ENCODE data around the gene FBLIM1.

DNA sequence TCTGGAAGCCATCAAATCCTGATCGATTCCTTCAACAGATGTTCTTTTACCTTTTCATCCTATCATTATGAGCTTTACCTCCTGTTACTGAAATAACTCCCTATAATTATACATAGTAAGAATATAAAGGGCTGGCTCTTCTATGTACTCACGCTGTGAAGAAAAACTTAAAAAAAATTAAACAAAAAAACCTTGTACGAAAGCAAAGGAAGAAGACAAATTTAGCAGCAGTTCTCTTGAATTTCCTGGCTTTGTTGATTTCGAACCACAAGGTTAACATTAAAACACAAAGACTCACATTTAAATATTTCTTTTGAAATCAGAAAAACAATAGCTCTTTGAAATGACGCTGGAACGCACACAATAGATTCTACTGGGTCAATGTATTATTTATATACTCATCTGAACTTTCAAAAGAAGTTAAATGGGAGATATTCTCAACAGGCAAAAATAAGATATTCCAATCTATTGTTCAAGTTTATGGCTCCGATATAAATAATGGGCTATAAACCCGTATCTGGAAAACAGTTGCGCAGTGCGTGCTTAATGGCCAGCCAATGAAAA is 75.3 kb downstream of the FBLIM1 start:
- TF ChIP-seq, protein P1, sequence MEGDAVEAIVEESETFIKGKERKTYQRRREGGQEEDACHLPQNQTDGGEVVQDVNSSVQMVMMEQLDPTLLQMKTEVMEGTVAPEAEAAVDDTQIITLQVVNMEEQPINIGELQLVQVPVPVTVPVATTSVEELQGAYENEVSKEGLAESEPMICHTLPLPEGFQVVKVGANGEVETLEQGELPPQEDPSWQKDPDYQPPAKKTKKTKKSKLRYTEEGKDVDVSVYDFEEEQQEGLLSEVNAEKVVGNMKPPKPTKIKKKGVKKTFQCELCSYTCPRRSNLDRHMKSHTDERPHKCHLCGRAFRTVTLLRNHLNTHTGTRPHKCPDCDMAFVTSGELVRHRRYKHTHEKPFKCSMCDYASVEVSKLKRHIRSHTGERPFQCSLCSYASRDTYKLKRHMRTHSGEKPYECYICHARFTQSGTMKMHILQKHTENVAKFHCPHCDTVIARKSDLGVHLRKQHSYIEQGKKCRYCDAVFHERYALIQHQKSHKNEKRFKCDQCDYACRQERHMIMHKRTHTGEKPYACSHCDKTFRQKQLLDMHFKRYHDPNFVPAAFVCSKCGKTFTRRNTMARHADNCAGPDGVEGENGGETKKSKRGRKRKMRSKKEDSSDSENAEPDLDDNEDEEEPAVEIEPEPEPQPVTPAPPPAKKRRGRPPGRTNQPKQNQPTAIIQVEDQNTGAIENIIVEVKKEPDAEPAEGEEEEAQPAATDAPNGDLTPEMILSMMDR (IDR thresholded peaks at IDR 0.05; ENCODE audit: poor library complexity), result no peak
- no peak for TF ChIP-seq EZH2 (IDR thresholded peaks at IDR 0.05; ENCODE audit: borderline replicate concordance)
- no peak for TF ChIP-seq EZH2phosphoT487 (IDR thresholded peaks at IDR 0.05; ENCODE audit: low read depth, severe bottlenecking, unreplicated experiment)
